SK-N-SH (cell line): Measurements from ENCODE around the gene LIPA. TPM values are rescaled to one million over a fixed set of nuclear protein-coding genes. Genes with fewer than 3 reads are reported as not detected.

Experiments
- CTCF ChIA-PET: fragments of 300-600, 350-600 bp; formaldehyde crosslinking; extraction: SDS; loops from one replicate; lab custom pipeline; 2021; lab: Yijun Ruan, JAX
- POLR2A ChIA-PET: fragments of 350-600 bp; sonication (Branson Sonifier 250); formaldehyde crosslinking; extraction: SDS; loops from one replicate; lab custom pipeline; 2020; ENCODE audit warnings: antibody characterized with exemption, inconsistent platforms; lab: Yijun Ruan, JAX
- DNase-seq: peaks from one replicate; pipeline ENCODE4 v3.0.0; 2012
- H2AFZ ChIP-seq: fragments of 200-600 bp; sonication (generic); 2 replicates; pipeline ENCODE4 v1.8.1; 2016; ENCODE audit warnings: antibody characterized with exemption, mild to moderate bottlenecking, low read depth
- H3F3A ChIP-seq: fragments of 200-600 bp; sonication (generic); replicated peaks from 2 replicates; pipeline ENCODE3; 2016; ENCODE audit warnings: antibody characterized with exemption, mild to moderate bottlenecking; ENCODE audit not compliant: insufficient read depth
- H3K27ac ChIP-seq, 2 experiments: fragments of 200-500 bp in 1 of 2; fragments of 200-600 bp in 1 of 2; sonication (Bioruptor generic) in 1 of 2; sonication (generic), shearing (Covaris generic) in 1 of 2; 2 replicates each; pipeline versions ENCODE4 v1.5.1 to v1.6.1; 2014 to 2016; ENCODE audit warnings: low read depth in 2 of 2, inconsistent platforms in 1 of 2, low read length in 1 of 2, mild to moderate bottlenecking in 1 of 2, mixed read lengths in 1 of 2
- H3K27me3 ChIP-seq: fragments of 200-600 bp; sonication (generic), shearing (Covaris generic); 2 replicates; pipeline ENCODE4 v1.6.1; 2016; ENCODE audit warnings: mixed run types; ENCODE audit not compliant: insufficient read depth
- H3K36me3 ChIP-seq, 2 experiments: fragments of 200-500 bp in 1 of 2; fragments of 200-600 bp in 1 of 2; sonication (Bioruptor generic) in 1 of 2; sonication (generic) in 1 of 2; replicated peaks in 1 of 2; 2 replicates each; pipeline versions ENCODE3 to v1.5.1; 2014 to 2016; ENCODE audit warnings: low read length in 1 of 2, mild to moderate bottlenecking in 1 of 2; ENCODE audit not compliant: insufficient read depth in 2 of 2, control insufficient read depth in 1 of 2
- H3K4me1 ChIP-seq, 2 experiments: fragments of 200-500 bp in 1 of 2; fragments of 200-600 bp in 1 of 2; sonication (Bioruptor generic) in 1 of 2; sonication (generic), shearing (Covaris generic) in 1 of 2; 2 replicates each; pipeline versions ENCODE4 v1.5.1 to v1.6.1; 2014 to 2016; ENCODE audit warnings: low read depth in 1 of 2, low read length in 1 of 2, mixed run types in 1 of 2; ENCODE audit not compliant: insufficient read depth in 2 of 2, control insufficient read depth in 1 of 2
- H3K4me2 ChIP-seq: fragments of 200-600 bp; sonication (generic), shearing (Covaris generic); 2 replicates; pipeline ENCODE4 v1.6.1; 2017; ENCODE audit warnings: mixed run types
- H3K4me3 ChIP-seq, 2 experiments: fragments of 200-500 bp in 1 of 2; fragments of 200-600 bp in 1 of 2; sonication (Bioruptor generic) in 1 of 2; sonication (generic), shearing (Covaris generic) in 1 of 2; 2 replicates each; pipeline versions ENCODE4 v1.5.1 to v1.8.1; 2014 to 2016; ENCODE audit warnings: low read depth in 2 of 2, inconsistent platforms in 1 of 2, low read length in 1 of 2, mild to moderate bottlenecking in 1 of 2, mixed read lengths in 1 of 2, moderate library complexity in 1 of 2
- H3K79me2 ChIP-seq: fragments of 200-600 bp; sonication (generic); 2 replicates; pipeline ENCODE4 v1.8.1; 2017; ENCODE audit warnings: mild to moderate bottlenecking; ENCODE audit not compliant: insufficient read depth
- H3K9ac ChIP-seq: fragments of 200-600 bp; sonication (generic); 2 replicates; pipeline ENCODE4 v1.6.1; 2017; ENCODE audit warnings: mixed run types
- H3K9me2 ChIP-seq: fragments of 200-600 bp; sonication (generic); 2 replicates; pipeline ENCODE4 v1.6.1; 2017; ENCODE audit warnings: mixed run types
- H3K9me3 ChIP-seq: fragments of 200-600 bp; sonication (generic); 2 replicates; pipeline ENCODE4 v1.6.1; 2017; ENCODE audit warnings: mixed run types, mild to moderate bottlenecking, moderate library complexity
- H4K20me1 ChIP-seq: fragments of 200-600 bp; sonication (generic); 2 replicates; pipeline ENCODE4 v1.6.1; 2017; ENCODE audit warnings: mild to moderate bottlenecking, mixed run types; ENCODE audit not compliant: insufficient read depth
- CHD2 ChIP-seq: fragments of 150-350 bp; IDR thresholded peaks from 2 replicates; pipeline ENCODE4 v1.6.1; 2018; ENCODE audit warnings: low read length; ENCODE audit not compliant: partially characterized antibody
- CTCF ChIP-seq: fragments of 200-600 bp; sonication (generic); IDR thresholded peaks from 2 replicates; pipeline ENCODE4 v1.6.1; 2017; ENCODE audit warnings: antibody characterized with exemption, mild to moderate bottlenecking, moderate library complexity
- FOXM1 ChIP-seq: IDR thresholded peaks from 2 replicates; pipeline ENCODE4 v1.4.0; 2012; ENCODE audit warnings: low read depth, mild to moderate bottlenecking
- GATA2 ChIP-seq: sonication (generic); formaldehyde crosslinking; IDR thresholded peaks from 2 replicates; pipeline ENCODE4 v1.5.0; 2020; ENCODE audit warnings: mild to moderate bottlenecking, missing genetic modification reagents
- JUND ChIP-seq: IDR thresholded peaks from 2 replicates; pipeline ENCODE4 v1.4.0; 2012
- MEF2A ChIP-seq: IDR thresholded peaks from 2 replicates; pipeline ENCODE4 v1.4.0; 2012; ENCODE audit warnings: low read depth, borderline replicate concordance
- MXI1 ChIP-seq: IDR thresholded peaks from 2 replicates; pipeline ENCODE4 v1.6.1; 2012; ENCODE audit warnings: mild to moderate bottlenecking, low read depth, low read length, improper control_type of control experiment
- POLR2AphosphoS5 ChIP-seq: IDR thresholded peaks from 2 replicates; pipeline ENCODE4 v1.6.1; 2012; ENCODE audit warnings: low read depth, low read length
- RAD21 ChIP-seq: IDR thresholded peaks from 2 replicates; pipeline ENCODE4 v1.6.1; 2012; ENCODE audit warnings: mild to moderate bottlenecking, low read length
- RCOR1 ChIP-seq: fragments of 150-350 bp; IDR thresholded peaks from 2 replicates; pipeline ENCODE4 v1.6.1; 2017; ENCODE audit warnings: antibody characterized with exemption, low read length
- RFX5 ChIP-seq: IDR thresholded peaks from 2 replicates; pipeline ENCODE4 v1.6.1; 2012; ENCODE audit warnings: mild to moderate bottlenecking, improper control_type of control experiment, low read length
- RXRA ChIP-seq: IDR thresholded peaks from 2 replicates; pipeline ENCODE4 v1.4.0; 2012; ENCODE audit warnings: low read depth, mild to moderate bottlenecking, borderline replicate concordance
- SIN3A ChIP-seq: IDR thresholded peaks from 2 replicates; pipeline ENCODE4 v1.6.1; 2012; ENCODE audit warnings: low read depth, mild to moderate bottlenecking, low read length, moderate library complexity, borderline replicate concordance
- TAF1 ChIP-seq: IDR thresholded peaks from 2 replicates; pipeline ENCODE4 v1.6.1; 2012; ENCODE audit warnings: low read depth, mild to moderate bottlenecking, low read length, moderate library complexity, borderline replicate concordance
- TCF12 ChIP-seq: IDR thresholded peaks from 2 replicates; pipeline ENCODE4 v1.4.0; 2012
- TEAD4 ChIP-seq: IDR thresholded peaks from 2 replicates; pipeline ENCODE4 v1.4.0; 2012; ENCODE audit warnings: mild to moderate bottlenecking, borderline replicate concordance; ENCODE audit not compliant: insufficient read depth
- ZBTB33 ChIP-seq: IDR thresholded peaks from 2 replicates; pipeline ENCODE4 v1.4.0; 2012; ENCODE audit warnings: low read depth, borderline replicate concordance
- WGBS: methylation state at CpG from one replicate; pipeline ENCODE4 v1.1.6; 2017; ENCODE audit warnings: low lambda C conversion rate; 5-methylcytosine and 5-hydroxymethylcytosine counted together
- polyA plus RNA-seq, 3 experiments: library from polyadenylated mRNA; depleted of rRNA; stranded (reverse); fragments of >200 nt; gene quantifications; 2 replicates each; pipeline ENCODE4 v1.2.3, GENCODE V29; 2012
- TF ChIP-seq, protein P1 (sequence below): IDR thresholded peaks from 2 replicates; pipeline ENCODE4; 2012
- TF ChIP-seq, protein P2 (sequence below): IDR thresholded peaks from 2 replicates; pipeline ENCODE4 v1.4.0; 2012; ENCODE audit warnings: low read depth

LIPA gene
- polyA plus RNA-seq, 1 of the 3 experiments (the other 2 are of a cell fraction) = 43.2 TPM

GRCh38 chr10:89240519-89240918 lies 11.1 kb downstream of the LIPA start:
- CTCF ChIA-PET = interaction anchor here (0.8 to 1.8 kb wide), 2 partner anchors 27 to 306 kb away, joined by 3 to 4 read pairs; no protein-coding TSS in a partner anchor
- WGBS = 86% methylated on average over 3 of the region's 3 CpGs
- no peak overlapping the region for H3K4me2 ChIP-seq
- no peak overlapping the region for H2AFZ ChIP-seq
- peaks cover 9 to 11% of the 10 kb centered on the region in 2 experiments for H3K36me3 ChIP-seq
- no peak overlapping the region for H3K27ac ChIP-seq
- no peaks in the 10 kb centered on the region for H3F3A ChIP-seq
- no peaks in the 10 kb centered on the region for H3K27me3 ChIP-seq
- TF ChIP-seq, protein P1, sequence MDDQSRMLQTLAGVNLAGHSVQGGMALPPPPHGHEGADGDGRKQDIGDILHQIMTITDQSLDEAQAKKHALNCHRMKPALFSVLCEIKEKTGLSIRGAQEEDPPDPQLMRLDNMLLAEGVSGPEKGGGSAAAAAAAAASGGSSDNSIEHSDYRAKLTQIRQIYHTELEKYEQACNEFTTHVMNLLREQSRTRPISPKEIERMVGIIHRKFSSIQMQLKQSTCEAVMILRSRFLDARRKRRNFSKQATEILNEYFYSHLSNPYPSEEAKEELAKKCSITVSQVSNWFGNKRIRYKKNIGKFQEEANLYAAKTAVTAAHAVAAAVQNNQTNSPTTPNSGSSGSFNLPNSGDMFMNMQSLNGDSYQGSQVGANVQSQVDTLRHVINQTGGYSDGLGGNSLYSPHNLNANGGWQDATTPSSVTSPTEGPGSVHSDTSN = no peak
- no peak for TF ChIP-seq TCF12
- no peak for TF ChIP-seq RAD21
- TF ChIP-seq MXI1 = no peak
- TF ChIP-seq, protein P2, sequence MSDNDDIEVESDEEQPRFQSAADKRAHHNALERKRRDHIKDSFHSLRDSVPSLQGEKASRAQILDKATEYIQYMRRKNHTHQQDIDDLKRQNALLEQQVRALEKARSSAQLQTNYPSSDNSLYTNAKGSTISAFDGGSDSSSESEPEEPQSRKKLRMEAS = no peak
- POLR2A ChIA-PET = no interaction called here
- no peak for DNase-seq
- H3K9me3 ChIP-seq = no peaks in the 10 kb centered on the region
- no peak overlapping the region for H3K9ac ChIP-seq
- H3K4me1 ChIP-seq = no peaks in the 10 kb centered on the region; a peak in 1 of 4 replicates
- no peaks in the 10 kb centered on the region; the same call in 1 of the 2 replicates for H3K79me2 ChIP-seq
- no peak overlapping the region for H3K4me3 ChIP-seq
- H3K9me2 ChIP-seq = no peaks in the 10 kb centered on the region
- H4K20me1 ChIP-seq = no peaks in the 10 kb centered on the region

GRCh38 chr10:89238956-89239644 lies 12.5 kb downstream of the LIPA start:
- no peaks in the 10 kb centered on the region for H3K9me3 ChIP-seq
- POLR2A ChIA-PET = no interaction called here
- no peaks in the 10 kb centered on the region for H3K27me3 ChIP-seq
- no peak overlapping the region for H3K27ac ChIP-seq
- peaks cover 6 to 9% of the 10 kb centered on the region in 2 experiments for H3K36me3 ChIP-seq
- H3K9me2 ChIP-seq = no peaks in the 10 kb centered on the region
- CTCF ChIA-PET = interaction anchor here (0.6 to 2.7 kb wide), 4 partner anchors 21 to 610 kb away, joined by 3 to 11 read pairs (median 4); no protein-coding TSS in a partner anchor
- no peak overlapping the region for H3K9ac ChIP-seq
- no peaks in the 10 kb centered on the region for H3F3A ChIP-seq
- TF ChIP-seq RCOR1 (no peak), CHD2 (no peak), RXRA (no peak), SIN3A (no peak), POLR2AphosphoS5 (no peak), CTCF (no peak), TAF1 (no peak), GATA2 (CRISPR knock-in tag) (no peak), ZBTB33 (no peak), MEF2A (no peak), RFX5 (no peak), RAD21 (no peak), TEAD4 (no peak), FOXM1 (no peak), JUND (no peak)
- TF ChIP-seq, protein P1 = no peak
- no peak for DNase-seq
- H3K4me1 ChIP-seq = no peaks in the 10 kb centered on the region
- H3K4me3 ChIP-seq = no peak overlapping the region
- 89% methylated on average over 5 of the region's 5 CpGs for WGBS
- no peaks in the 10 kb centered on the region for H4K20me1 ChIP-seq
- H2AFZ ChIP-seq = no peak overlapping the region
- H3K79me2 ChIP-seq = no peaks in the 10 kb centered on the region; the same call in 1 of the 2 replicates
- H3K4me2 ChIP-seq = no peak overlapping the region
